ENCODE results near the gene NR0B2.
A peak's percentile ranks its signal among the peaks of the same experiment; 100 is the strongest.

The NR0B2 gene

GRCh38 chr1:26922901-26923300 lies 9.1 kb upstream of the NR0B2 start:
- peak overlapping the region; percentile 59 for H3K4me3 ChIP-seq (ENCODE audit: severe bottlenecking)
- peaks cover 48% of the 10 kb centered on the region for H3K36me3 ChIP-seq (ENCODE audit: low read depth)
- no peaks in the 10 kb centered on the region for H3K9me3 ChIP-seq (ENCODE audit: severe bottlenecking)
- H3K4me1 ChIP-seq (ENCODE audit: insufficient read depth, poor library complexity, severe bottlenecking), result peaks cover 10% of the 10 kb centered on the region
- DNase-seq (ENCODE audit: low spot score) (no peak), ATAC-seq (ENCODE audit: low read depth) (no peak)
- no peak for TF ChIP-seq CTCF (IDR thresholded peaks at IDR 0.05; ENCODE audit: poor library complexity, severe bottlenecking)
- peak overlapping the region; percentile 57 for H3K27ac ChIP-seq (ENCODE audit: poor library complexity, severe bottlenecking)
- no peaks in the 10 kb centered on the region for H3K27me3 ChIP-seq (ENCODE audit: insufficient read depth, poor library complexity, severe bottlenecking)

GRCh38 chr1:26922431-26922729 lies 8.6 kb upstream of the NR0B2 start:
- Histone ChIP-seq H3K4me1 (ENCODE audit: insufficient read depth, poor library complexity, severe bottlenecking) (peaks cover 10% of the 10 kb centered on the region), H3K9me3 (ENCODE audit: severe bottlenecking) (no peaks in the 10 kb centered on the region), H3K36me3 (ENCODE audit: low read depth) (peaks cover 43% of the 10 kb centered on the region), H3K4me3 (ENCODE audit: severe bottlenecking) (peak overlapping the region; percentile 59), H3K27ac (ENCODE audit: poor library complexity, severe bottlenecking) (peak overlapping the region; percentile 57), H3K27me3 (ENCODE audit: insufficient read depth, poor library complexity, severe bottlenecking) (no peaks in the 10 kb centered on the region)
- no peak for TF ChIP-seq CTCF (IDR thresholded peaks at IDR 0.05; ENCODE audit: poor library complexity, severe bottlenecking)
- no peak for DNase-seq (ENCODE audit: low spot score)
- ATAC-seq (ENCODE audit: low read depth), result no peak

DNA sequence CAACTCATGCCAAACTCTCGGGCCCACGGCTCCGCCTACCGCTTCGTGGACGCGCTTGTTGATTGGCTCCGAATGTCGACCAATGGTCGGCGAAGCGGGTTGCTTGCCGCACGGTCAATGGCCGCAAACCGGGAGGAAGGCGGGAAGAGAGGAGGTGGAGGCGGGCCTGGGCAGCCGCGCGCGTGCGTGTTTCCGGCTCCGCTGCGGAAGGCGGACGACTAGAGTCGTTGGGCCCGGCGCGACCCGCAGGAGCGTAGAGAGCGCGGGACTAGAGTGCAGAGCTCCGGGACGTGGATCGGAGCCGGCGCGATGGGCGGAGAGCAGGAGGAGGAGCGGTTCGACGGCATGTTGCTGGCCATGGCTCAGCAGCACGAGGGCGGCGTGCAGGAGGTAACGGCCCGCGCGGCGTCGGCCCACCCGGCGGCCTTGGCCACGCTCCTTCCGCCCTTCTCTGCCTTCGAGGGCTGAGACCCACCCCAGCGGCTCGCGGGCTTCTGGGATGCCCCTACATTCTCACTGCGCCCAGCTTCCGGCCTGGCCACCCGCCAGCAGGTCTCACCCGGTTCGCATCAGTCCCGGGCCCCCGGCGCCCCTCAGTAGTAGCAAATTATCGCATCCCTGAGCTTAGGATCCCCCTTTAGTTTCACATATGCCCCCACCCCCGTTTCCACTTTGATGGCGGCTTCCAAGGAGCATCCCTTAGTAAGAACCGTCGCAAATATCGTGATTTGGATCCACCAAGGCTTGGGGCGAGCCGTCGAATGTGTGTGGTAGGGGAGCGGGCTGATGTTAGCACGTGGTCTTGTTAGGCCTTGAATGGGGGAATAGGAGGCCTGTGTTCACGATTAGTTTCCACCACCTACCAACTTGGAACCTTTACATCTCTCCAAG lies 8.0 kb upstream of the NR0B2 start, which contains the start of gene NUDC:
TSS of gene NUDC (plus strand) at position 204 of the 891 bp plus-strand sequence. CDS start at position 310, 106 bp downstream.
- Histone ChIP-seq H3K27ac (ENCODE audit: poor library complexity, severe bottlenecking) (peak within 1 kb of the TSS; percentile 57), H3K9me3 (ENCODE audit: severe bottlenecking) (no peaks in the 10 kb centered on the region), H3K36me3 (ENCODE audit: low read depth) (peaks cover 39% of the 10 kb centered on the region), H3K4me3 (ENCODE audit: severe bottlenecking) (peak within 1 kb of the TSS; percentile 59), H3K4me1 (ENCODE audit: insufficient read depth, poor library complexity, severe bottlenecking) (peaks cover 10% of the 10 kb centered on the region), H3K27me3 (ENCODE audit: insufficient read depth, poor library complexity, severe bottlenecking) (no peaks in the 10 kb centered on the region)
- TF ChIP-seq CTCF (IDR thresholded peaks at IDR 0.05; ENCODE audit: poor library complexity, severe bottlenecking), result no peak
- peak; percentile 98 for ATAC-seq (ENCODE audit: low read depth)
- peak; percentile 96 for DNase-seq (ENCODE audit: low spot score)

GRCh38 chr1:26921126-26921539 lies 7.4 kb upstream of the NR0B2 start:
- H3K36me3 ChIP-seq (ENCODE audit: low read depth), result peaks cover 33% of the 10 kb centered on the region
- no peak overlapping the region for H3K27ac ChIP-seq (ENCODE audit: poor library complexity, severe bottlenecking)
- no peak for TF ChIP-seq CTCF (IDR thresholded peaks at IDR 0.05; ENCODE audit: poor library complexity, severe bottlenecking)
- H3K27me3 ChIP-seq (ENCODE audit: insufficient read depth, poor library complexity, severe bottlenecking), result no peaks in the 10 kb centered on the region
- H3K4me1 ChIP-seq (ENCODE audit: insufficient read depth, poor library complexity, severe bottlenecking), result peaks cover 10% of the 10 kb centered on the region
- ATAC-seq (ENCODE audit: low read depth) (0 out of 3 replicates have a peak, but pooled peaks have one; percentile 1), DNase-seq (ENCODE audit: low spot score) (no peak)
- H3K4me3 ChIP-seq (ENCODE audit: severe bottlenecking), result peak overlapping the region; percentile 59
- H3K9me3 ChIP-seq (ENCODE audit: severe bottlenecking), result no peaks in the 10 kb centered on the region
